Stimulated activated CD8-positive, alpha-beta memory T cell treated with anti-CD3 and anti-CD28 coated beads, Interleukin-12 subunit alpha, Interleukin-12 subunit beta, amount 100 ng/mL, for 1 hour (primary cell): ENCODE results near the gene ZNF710.
"Not testable (repeated sequence)": the region's sequence is repeated elsewhere in the genome, so short reads cannot be mapped to it uniquely, and the experiment has no call there.

Experiments
- DNase-seq: peaks from one replicate; pipeline ENCODE4 v3.0.0-alpha.2; 2020; ENCODE audit warnings: low read depth

Gene ZNF710

GRCh38 chr15:90060797-90061196, 59.7 kb downstream of the ZNF710 start:
- DNase-seq, result no peak

- no peak for DNase-seq
Observed at GRCh38 chr15:90062023-90062442, 60.9 kb downstream of the ZNF710 start.

GRCh38 chr15:90062462-90062932, 61.4 kb downstream of the ZNF710 start:
- DNase-seq, result no peak

DNA sequence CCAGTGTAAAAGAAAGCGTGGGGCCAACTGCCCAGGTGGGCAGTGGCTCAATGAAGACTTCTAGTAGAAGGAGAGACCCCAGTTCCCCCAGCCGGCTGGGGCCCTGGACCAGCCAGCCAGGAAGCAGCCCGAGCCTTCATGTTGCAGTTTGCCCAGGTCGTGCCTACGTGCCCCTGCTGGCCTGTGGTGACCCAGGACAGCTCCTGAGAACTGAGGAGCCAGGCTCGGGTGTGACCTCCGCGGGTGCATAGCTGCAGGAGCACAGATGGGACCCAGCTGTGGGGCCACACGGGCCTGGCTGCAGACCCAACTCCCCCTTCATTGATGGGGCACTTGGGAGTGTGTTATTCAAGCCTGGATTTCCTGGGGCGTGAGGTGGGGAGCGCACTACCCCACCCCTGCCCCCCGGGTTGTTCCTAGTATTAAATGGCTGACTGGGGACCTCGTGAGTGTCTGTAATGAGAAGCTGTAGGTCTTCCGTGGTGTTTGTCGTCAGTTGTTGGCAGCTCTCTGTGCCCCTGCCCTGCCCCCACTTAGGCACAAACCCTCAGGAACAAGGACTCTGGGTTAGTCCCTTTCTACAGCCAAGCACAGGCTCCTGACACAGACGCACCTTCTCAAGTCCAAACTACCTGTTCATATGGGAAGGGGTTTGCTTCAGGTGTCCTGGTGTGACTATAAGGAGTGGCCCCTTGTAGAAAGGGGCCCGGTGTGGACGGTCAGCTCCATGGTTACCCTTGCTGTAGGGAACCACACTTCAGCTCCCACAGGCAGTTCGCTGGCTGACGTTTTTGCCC, 62.0 kb downstream of the ZNF710 start:
- no peak for DNase-seq

- DNase-seq, result no peak
Observed at GRCh38 chr15:90063770-90064247, 62.7 kb downstream of the ZNF710 start.

- DNase-seq, result no peak
Observed at GRCh38 chr15:90064911-90065681, 64.0 kb downstream of the ZNF710 start.

- no peak for DNase-seq
Observed at GRCh38 chr15:90065682-90066049, 64.5 kb downstream of the ZNF710 start.

GRCh38 chr15:90067181-90067952, 66.2 kb downstream of the ZNF710 start:
- DNase-seq, result no peak

DNA sequence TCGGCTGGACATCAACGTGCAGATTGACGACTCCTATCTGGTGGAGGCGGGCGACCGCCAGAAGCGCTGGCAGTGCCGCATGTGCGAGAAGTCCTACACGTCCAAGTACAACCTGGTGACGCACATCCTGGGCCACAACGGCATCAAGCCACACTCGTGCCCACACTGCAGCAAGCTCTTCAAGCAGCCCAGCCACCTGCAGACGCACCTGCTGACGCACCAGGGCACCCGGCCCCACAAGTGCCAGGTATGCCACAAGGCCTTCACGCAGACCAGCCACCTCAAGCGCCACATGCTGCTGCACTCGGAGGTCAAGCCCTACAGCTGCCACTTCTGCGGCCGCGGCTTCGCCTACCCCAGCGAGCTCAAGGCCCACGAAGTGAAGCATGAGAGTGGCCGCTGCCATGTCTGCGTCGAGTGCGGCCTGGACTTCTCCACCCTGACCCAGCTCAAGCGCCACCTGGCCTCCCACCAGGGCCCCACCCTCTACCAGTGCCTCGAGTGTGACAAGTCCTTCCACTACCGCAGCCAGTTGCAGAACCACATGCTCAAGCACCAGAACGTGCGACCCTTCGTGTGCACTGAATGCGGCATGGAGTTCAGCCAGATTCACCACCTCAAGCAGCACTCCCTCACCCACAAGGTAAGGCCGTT, 67.0 kb downstream of the ZNF710 start:
- DNase-seq, result no peak

DNA sequence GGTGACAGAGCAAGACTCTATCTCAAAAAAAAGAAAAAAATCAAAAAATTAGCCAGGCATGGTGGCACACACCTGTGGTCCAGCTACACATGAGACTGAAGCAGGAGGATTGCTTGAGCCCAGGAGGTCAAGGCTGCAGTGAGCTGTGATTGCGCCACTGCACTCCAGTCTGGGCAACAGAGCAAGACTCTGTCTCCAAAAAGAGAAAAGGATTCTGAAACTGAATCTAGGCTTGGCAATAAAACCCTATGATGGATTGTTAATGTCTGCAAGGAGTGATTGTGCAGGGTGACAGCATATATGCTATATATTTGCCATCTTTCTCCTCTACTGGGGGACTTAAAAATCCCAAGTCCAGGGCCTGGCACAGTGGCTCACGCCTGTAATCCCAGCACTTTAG, 69.5 kb downstream of the ZNF710 start:
- DNase-seq, result not testable (repeated sequence)

DNA sequence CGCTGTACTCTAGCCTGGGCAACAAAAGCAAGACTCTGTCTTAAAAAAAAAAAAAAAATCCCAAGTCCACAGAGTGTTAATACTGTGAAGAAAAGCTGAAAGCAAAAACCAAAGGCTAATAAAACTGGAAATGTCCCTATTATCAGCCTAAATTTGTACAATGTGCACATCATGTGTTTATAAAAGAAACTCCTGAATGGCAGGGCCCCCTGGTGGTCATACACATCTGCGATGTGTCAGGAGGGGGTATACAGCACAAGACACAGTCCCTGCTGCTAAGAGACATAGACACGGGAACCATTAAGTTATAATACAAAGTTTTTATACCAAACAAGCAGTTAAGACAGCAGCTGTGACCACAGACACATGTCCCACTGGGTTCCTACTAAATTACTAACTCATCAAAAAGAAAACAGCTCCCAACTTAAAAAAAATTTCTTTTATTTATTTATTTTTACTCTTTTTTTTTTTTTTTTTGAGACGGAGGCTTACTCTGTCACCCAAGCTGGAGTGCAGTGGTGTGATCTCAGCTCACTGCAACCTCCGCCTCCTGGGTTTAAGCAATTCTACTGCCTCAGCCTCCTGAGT, 70.2 kb downstream of the ZNF710 start:
- DNase-seq, result peak; percentile 74

GRCh38 chr15:90072978-90073640, 72.0 kb downstream of the ZNF710 start:
- no peak for DNase-seq

- no peak for DNase-seq
Observed at GRCh38 chr15:90074023-90074422, 72.9 kb downstream of the ZNF710 start.

- no peak for DNase-seq
Observed at GRCh38 chr15:90074916-90075315, 73.8 kb downstream of the ZNF710 start.

- DNase-seq, result no peak
Observed at GRCh38 chr15:90075420-90076289, 74.5 kb downstream of the ZNF710 start.

DNA sequence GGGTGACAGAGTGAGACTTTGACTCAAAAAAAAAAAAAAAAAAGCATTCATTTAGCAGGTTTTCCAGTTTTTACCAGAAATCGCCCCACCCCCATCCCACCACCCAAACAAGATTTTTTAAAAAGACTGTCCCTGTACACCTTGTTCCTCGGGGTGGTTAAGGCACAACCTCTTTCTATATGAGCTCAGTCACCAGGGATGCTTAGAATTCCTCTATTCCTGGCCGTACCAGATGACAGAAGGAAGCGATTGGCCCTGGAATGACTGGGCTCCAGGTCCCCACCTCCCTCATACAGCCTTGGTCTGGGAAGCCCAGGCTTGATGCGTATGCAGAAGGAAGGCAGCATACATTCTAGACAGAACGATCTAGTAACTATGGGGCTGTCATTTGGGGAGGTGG, 75.6 kb downstream of the ZNF710 start:
- DNase-seq, result no peak

DNA sequence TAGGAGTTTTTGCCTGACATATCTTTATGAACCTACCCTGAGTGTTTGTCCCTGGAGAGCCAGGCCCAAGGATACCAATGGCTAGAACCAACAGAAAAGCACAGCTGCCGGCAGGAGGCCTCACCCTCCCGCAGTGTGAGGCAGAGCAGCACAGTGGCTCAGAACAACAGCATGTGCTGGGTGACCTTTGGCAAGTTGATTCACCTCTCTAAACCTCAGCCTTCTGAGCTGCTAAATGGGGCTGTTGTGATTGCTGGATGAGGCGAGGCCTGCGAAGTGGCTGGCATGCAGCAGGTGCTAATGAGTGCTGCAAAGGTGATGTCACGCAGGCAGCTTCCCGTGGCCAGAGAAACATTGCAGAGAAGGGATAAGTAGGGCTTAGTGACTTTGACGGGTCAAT, 77.8 kb downstream of the ZNF710 start:
- no peak for DNase-seq

DNA sequence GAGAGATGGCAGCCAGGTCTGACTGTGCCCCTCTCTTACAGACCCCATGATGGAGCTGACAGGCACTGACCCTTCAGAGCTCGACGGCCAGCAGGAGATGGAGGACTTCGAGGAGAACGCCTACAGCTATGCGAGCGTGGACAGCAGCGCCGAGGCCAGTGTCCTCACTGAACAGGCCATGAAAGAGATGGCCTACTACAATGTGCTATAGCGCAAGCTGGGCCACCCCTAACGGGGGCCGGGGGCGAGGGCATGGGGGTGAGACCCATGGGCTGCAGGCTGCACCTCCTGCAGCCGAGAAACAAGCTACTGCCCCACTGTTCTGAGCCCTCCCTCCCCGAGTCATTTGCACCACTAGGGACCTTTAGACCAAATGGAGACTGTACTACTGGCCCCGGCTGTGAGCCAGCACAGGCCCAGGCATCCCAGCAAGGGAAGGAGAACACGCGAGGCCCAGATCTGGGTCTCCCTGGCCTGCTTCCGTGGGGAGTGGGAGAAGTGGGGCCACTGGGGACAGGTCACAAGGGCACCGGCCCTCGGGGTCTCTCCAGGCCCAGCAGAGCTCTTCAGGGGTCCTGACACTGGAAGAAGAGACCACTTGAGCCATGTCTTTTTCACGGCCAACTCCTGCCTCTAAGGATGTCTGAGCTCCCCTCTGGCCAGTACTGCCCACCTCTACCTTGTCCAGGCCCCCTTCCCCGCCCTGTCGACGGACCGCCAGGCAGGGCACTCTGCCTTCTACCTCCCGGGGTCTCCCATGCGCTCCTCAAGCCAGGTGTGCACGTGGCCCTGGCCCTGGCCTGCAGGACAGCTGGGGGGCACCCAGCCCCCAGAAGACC, 78.7 kb downstream of the ZNF710 start:
- DNase-seq, result no peak

- no peak for DNase-seq
Observed at GRCh38 chr15:90080458-90080755, 79.3 kb downstream of the ZNF710 start.
